Measurements from ENCODE around the gene MARK1. TPM values are rescaled to one million over a fixed set of nuclear protein-coding genes. Genes with fewer than 3 reads are reported as not detected.

Gene MARK1
- total RNA-seq, 3 donors from 2014 or later = 6.6 to 13.8 (median 9.8) TPM

DNA sequence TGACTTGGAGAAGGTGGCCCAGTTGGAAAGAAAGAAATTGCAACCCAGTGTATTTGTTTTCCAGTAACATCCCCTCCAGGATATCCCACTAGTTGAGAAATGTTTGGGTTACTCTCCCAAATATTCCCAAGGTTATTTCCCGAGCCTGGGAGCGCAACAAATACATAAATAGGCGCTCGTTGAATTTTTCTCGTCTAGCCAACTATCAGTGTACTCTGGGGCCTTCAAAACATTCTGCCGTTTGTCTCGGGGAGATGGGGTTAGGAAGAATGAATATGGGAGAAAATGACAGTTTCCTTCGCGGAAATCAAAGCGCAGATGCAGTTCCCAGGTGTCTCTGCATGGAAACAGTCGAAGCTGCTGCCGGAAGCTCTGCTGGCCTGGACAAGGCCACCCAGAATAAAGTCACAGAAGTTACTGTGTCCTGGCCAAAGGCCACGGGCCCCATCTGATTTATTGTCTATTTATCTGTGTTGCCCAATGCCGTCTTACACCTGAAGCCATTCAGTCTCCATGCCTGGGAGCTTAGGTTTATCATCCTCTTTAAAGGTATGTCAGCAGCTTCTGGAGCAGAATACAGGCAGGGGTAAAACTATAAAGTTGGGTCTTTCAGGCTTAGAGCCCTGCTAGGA, 163.2 kb downstream of the MARK1 start:
- intact Hi-C loops (cut with DNase I; ENCODE audit: low total_unique reads) = loop anchor here (5.0 kb wide), 1 partner anchor 41 kb away; no protein-coding TSS in a partner anchor
- peak overlapping the region; percentile 14 to 75 for H3K27ac ChIP-seq

DNA sequence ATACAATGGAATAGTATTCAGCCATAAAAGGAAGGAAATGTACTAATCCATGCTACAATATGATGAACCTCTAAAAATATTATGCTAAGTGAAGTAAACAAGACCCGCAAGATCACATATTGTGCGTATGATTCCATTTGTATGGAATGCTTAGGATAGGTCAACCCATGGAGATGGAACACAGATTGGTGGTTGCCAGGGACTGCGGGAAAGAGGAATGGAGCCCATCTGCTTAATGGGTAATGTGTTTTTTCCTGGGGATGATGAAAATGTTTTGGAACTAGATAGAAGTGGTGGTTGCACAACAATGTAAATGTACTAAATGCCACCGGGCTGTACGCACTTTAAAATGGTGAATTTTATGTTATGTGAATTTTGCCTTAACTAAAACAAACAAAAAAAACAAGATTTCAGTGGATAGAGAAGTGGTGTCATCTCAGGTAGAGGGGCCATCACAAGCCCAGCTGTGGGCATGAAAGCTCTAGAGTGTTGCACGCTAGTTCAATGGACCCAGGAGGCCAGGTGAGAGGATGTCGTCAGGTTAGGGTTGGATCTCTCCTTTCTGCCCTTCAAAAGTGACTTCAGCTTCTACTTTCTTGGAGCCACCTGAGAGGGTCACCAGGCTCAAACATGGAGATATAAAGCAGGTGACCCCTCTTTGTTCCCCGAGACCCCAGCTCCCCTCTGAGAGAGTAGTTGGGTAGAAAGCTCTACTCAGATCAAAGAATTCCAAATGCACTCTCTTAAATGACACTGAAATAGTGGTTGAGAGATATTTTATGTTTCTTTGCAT, 164.7 kb downstream of the MARK1 start:
- H3K4me1 ChIP-seq = peaks cover 3 to 4% of the 10 kb centered on the region in 2 donors
- H3K27me3 ChIP-seq = no peaks in the 10 kb centered on the region
- H3K36me3 ChIP-seq = no peaks in the 10 kb centered on the region
- no peak overlapping the region for H3K27ac ChIP-seq
- H3K4me3 ChIP-seq = no peak overlapping the region
- DNase-seq (ENCODE audit: low spot score in 2 of 2) = no peak
- H3K9me3 ChIP-seq = no peaks in the 10 kb centered on the region
- TF ChIP-seq POLR2A (IDR thresholded peaks at IDR 0.05) (no peak), POLR2AphosphoS5 (IDR thresholded peaks at IDR 0.05) (no peak)
- TF ChIP-seq, protein P1, sequence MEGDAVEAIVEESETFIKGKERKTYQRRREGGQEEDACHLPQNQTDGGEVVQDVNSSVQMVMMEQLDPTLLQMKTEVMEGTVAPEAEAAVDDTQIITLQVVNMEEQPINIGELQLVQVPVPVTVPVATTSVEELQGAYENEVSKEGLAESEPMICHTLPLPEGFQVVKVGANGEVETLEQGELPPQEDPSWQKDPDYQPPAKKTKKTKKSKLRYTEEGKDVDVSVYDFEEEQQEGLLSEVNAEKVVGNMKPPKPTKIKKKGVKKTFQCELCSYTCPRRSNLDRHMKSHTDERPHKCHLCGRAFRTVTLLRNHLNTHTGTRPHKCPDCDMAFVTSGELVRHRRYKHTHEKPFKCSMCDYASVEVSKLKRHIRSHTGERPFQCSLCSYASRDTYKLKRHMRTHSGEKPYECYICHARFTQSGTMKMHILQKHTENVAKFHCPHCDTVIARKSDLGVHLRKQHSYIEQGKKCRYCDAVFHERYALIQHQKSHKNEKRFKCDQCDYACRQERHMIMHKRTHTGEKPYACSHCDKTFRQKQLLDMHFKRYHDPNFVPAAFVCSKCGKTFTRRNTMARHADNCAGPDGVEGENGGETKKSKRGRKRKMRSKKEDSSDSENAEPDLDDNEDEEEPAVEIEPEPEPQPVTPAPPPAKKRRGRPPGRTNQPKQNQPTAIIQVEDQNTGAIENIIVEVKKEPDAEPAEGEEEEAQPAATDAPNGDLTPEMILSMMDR (IDR thresholded peaks at IDR 0.05) = no peak
- intact Hi-C loops (cut with DNase I; ENCODE audit: low total_unique reads) = loop anchor here (5.0 kb wide), 1 partner anchor 40 kb away; no protein-coding TSS in a partner anchor

More for the DNA sequence above, 163.2 kb downstream of the MARK1 start:
- Histone ChIP-seq H3K36me3 (no peaks in the 10 kb centered on the region), H3K27me3 (no peaks in the 10 kb centered on the region), H3K4me1 (peaks cover 3 to 4% of the 10 kb centered on the region in 2 donors), H3K9me3 (no peaks in the 10 kb centered on the region), H3K4me3 (peak overlapping the region; percentile 69 to 88 (median 78))
- DNase-seq (ENCODE audit: low spot score in 2 of 2) = no peak
- TF ChIP-seq POLR2A (IDR thresholded peaks at IDR 0.05) (no peak), POLR2AphosphoS5 (IDR thresholded peaks at IDR 0.05) (no peak)
- TF ChIP-seq, protein P1 (IDR thresholded peaks at IDR 0.05) = no peak

DNA sequence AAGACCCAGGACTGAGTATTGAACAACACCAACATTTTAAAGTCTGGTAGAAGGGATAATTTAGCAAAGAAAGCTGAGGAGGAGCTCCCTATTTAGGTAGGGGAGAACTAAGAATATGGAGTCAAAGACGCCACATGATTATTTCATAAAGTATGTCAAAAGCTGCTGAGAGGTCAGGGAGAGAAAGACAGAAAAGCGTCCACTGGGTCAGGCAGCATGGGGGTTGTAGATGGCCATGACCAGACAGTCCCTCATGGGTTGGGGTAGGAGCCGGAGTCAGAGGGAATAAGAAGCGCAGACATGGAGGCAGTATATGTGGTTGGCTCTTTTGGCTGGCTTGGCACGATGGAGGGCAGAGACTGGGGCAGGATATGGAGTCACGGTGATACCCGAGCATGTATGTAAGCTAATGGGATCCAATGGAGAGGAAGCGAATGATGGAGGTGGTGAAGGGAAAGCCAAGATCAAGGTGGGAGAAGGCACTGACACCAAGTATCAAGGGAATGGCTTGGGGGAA, 167.0 kb downstream of the MARK1 start:
- Histone ChIP-seq H3K36me3 (no peaks in the 10 kb centered on the region), H3K27me3 (no peaks in the 10 kb centered on the region), H3K4me3 (no peak overlapping the region), H3K9me3 (no peaks in the 10 kb centered on the region), H3K27ac (no peak overlapping the region), H3K4me1 (peaks cover 0 to under 1% of the 10 kb centered on the region in 2 donors)
- no peak for DNase-seq (ENCODE audit: low spot score in 2 of 2)
- intact Hi-C loops (cut with DNase I; ENCODE audit: low total_unique reads) = loop anchor here (5.0 kb wide), 1 partner anchor 37 kb away; no protein-coding TSS in a partner anchor
- no peak for TF ChIP-seq POLR2AphosphoS5 (IDR thresholded peaks at IDR 0.05)
- TF ChIP-seq, protein P1 (IDR thresholded peaks at IDR 0.05) = no peak

DNA sequence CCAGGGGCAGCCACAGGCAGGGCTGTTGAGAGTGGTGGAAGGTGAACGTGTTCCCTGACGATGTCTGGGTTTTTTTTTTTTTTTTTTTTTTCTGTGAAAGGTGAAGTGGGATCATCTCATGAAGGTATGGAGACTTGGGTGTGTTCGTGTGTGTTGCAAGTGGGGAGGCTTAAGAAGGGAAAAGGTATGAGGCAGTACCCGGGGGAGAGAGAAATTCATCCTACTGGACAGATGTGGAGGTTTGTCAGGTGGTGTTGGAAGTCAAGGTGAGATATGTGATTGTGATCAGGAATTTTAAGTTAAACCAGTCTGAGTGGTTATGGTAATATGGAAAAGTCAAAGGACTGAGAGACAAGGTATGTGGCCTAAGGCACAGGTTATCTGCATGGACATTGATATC, 167.5 kb downstream of the MARK1 start:
- Histone ChIP-seq H3K27me3 (no peaks in the 10 kb centered on the region), H3K36me3 (no peaks in the 10 kb centered on the region), H3K4me1 (no peaks in the 10 kb centered on the region), H3K27ac (no peak overlapping the region), H3K9me3 (no peaks in the 10 kb centered on the region), H3K4me3 (no peak overlapping the region)
- TF ChIP-seq, protein P1 (IDR thresholded peaks at IDR 0.05) = no peak
- TF ChIP-seq POLR2AphosphoS5 (IDR thresholded peaks at IDR 0.05) (no peak), POLR2A (IDR thresholded peaks at IDR 0.05) (no peak)
- DNase-seq (ENCODE audit: low spot score in 2 of 2) = no peak
- intact Hi-C loops (cut with DNase I; ENCODE audit: low total_unique reads) = no loop called here
